Activated CD4-positive, CD25-positive, alpha-beta regulatory T cell treated with anti-CD3 and anti-CD28 coated beads, Interleukin-2, amount 50 U/mL, for 72 hours (primary cell): ENCODE measurements around the gene TOB2.
"Not testable (repeated sequence)": the region's sequence is repeated elsewhere in the genome, so short reads cannot be mapped to it uniquely, and the experiment has no call there.

Experiments
- DNase-seq: peaks from one replicate; pipeline ENCODE4 v3.0.0; 2021

Gene TOB2

GRCh38 chr22:41425660-41426365, 20.8 kb downstream of the TOB2 start:
- DNase-seq, result no peak

GRCh38 chr22:41418717-41419116, 27.9 kb downstream of the TOB2 start:
- DNase-seq, result no peak

GRCh38 chr22:41417622-41418390, 28.8 kb downstream of the TOB2 start:
- no peak for DNase-seq

GRCh38 chr22:41415554-41415953, 31.0 kb downstream of the TOB2 start:
- DNase-seq, result no peak

- no peak for DNase-seq
These were observed 35.4 kb downstream of the TOB2 start for GRCh38 chr22:41411021-41411851.

GRCh38 chr22:41410311-41410751, 36.3 kb downstream of the TOB2 start:
- DNase-seq, result no peak

- DNase-seq, result no peak
These were observed 37.9 kb downstream of the TOB2 start for GRCh38 chr22:41408665-41409064.

- no peak for DNase-seq
These were observed 39.2 kb downstream of the TOB2 start for GRCh38 chr22:41407433-41407832.

GRCh38 chr22:41406410-41406809, 40.2 kb downstream of the TOB2 start:
- no peak for DNase-seq

GRCh38 chr22:41405588-41405987, 41.0 kb downstream of the TOB2 start:
- no peak for DNase-seq

GRCh38 chr22:41403532-41404318, 42.9 kb downstream of the TOB2 start:
- peak; percentile 82 for DNase-seq

GRCh38 chr22:41402851-41403250, 43.8 kb downstream of the TOB2 start:
- DNase-seq, result not testable (repeated sequence)

- DNase-seq, result no peak
These were observed 44.6 kb downstream of the TOB2 start for GRCh38 chr22:41401781-41402648.

- no peak for DNase-seq
These were observed 47.7 kb downstream of the TOB2 start for GRCh38 chr22:41398921-41399320.

- DNase-seq, result no peak
These were observed 49.3 kb downstream of the TOB2 start for GRCh38 chr22:41397143-41397811.

GRCh38 chr22:41395531-41396240, 50.9 kb downstream of the TOB2 start:
- DNase-seq, result no peak

- DNase-seq, result no peak
These were observed 52.6 kb downstream of the TOB2 start for GRCh38 chr22:41394012-41394356.

GRCh38 chr22:41387341-41387740, 59.3 kb downstream of the TOB2 start:
- DNase-seq, result no peak

GRCh38 chr22:41384128-41384527, 62.5 kb downstream of the TOB2 start:
- DNase-seq, result no peak
